Measurements from ENCODE around the gene FILIP1L. TPM values are rescaled to one million over a fixed set of nuclear protein-coding genes. Genes with fewer than 3 reads are reported as not detected.
A peak's percentile ranks its signal among the peaks of the same experiment; 100 is the strongest.
"Not testable (repeated sequence)": the region's sequence is repeated elsewhere in the genome, so short reads cannot be mapped to it uniquely, and the experiment has no call there.

FILIP1L gene
- total RNA-seq, 1 donor: 15.2 TPM

DNA sequence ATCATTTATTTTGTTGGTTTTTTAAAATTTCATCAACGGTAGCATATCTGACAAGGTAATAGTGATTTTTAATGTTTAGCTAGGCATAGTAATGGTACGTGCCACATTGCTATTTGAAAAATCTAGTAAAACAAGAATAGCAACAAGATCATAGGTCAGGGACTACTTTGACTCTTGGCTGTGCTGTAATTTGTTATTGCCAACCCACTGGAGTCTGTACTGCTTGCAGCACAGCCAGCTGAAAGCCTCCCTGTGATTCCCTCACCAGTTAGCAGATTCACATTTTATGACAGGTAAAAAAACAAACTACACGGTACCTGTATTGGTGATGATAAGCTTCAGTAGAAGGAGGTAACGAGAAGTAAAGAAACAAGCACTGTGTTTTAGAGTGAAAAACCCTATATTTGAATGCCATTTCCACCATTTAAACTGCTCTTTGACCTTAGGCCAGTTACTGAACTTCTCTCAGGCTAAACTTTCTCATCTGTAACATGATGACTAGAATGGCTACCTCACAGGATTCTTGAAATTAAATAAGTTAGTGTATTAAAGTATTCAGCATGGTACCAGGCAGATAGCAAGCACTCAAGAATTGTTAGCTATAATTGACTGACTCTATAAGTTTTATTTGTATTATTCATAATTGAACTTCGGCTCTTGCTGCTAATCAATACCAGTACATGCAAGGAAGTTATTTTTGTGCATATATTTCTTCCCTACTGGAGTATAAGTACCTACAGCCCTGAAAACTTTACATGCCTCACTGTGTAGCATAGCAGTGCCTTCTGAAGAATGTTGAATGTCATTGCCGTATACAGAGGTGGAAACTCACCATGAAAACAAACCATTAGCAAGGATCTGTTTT is 16.1 kb downstream of the FILIP1L start:
- no peak for DNase-seq (ENCODE audit: low read depth)
- TF ChIP-seq, protein P1, sequence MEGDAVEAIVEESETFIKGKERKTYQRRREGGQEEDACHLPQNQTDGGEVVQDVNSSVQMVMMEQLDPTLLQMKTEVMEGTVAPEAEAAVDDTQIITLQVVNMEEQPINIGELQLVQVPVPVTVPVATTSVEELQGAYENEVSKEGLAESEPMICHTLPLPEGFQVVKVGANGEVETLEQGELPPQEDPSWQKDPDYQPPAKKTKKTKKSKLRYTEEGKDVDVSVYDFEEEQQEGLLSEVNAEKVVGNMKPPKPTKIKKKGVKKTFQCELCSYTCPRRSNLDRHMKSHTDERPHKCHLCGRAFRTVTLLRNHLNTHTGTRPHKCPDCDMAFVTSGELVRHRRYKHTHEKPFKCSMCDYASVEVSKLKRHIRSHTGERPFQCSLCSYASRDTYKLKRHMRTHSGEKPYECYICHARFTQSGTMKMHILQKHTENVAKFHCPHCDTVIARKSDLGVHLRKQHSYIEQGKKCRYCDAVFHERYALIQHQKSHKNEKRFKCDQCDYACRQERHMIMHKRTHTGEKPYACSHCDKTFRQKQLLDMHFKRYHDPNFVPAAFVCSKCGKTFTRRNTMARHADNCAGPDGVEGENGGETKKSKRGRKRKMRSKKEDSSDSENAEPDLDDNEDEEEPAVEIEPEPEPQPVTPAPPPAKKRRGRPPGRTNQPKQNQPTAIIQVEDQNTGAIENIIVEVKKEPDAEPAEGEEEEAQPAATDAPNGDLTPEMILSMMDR (IDR thresholded peaks at IDR 0.05; ENCODE audit: insufficient read depth, low read length): no peak
- H3K4me3 ChIP-seq (ENCODE audit: low read depth, low read length): no peak overlapping the region

DNA sequence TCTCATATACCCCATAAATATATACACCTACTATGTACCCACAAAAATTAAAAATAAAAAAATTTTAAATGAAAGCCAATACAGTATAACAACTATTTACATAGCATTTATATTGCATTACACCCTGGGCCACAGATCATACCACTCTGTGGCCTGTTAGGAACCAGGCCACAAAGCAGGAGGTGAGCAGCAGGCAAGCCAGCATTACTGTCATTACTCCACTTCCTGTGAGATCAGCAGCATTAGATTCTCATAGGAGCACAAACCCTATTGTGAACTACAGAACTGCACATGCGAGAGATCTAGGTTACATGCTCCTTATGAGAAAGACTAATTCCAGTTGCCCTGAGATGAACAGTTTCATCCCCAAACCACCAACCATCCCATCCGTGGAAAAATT is 17.4 kb downstream of the FILIP1L start:
- H3K4me3 ChIP-seq (ENCODE audit: low read depth, low read length): no peak overlapping the region
- DNase-seq (ENCODE audit: low read depth): no peak
- TF ChIP-seq, protein P1 (IDR thresholded peaks at IDR 0.05; ENCODE audit: insufficient read depth, low read length): no peak

DNA sequence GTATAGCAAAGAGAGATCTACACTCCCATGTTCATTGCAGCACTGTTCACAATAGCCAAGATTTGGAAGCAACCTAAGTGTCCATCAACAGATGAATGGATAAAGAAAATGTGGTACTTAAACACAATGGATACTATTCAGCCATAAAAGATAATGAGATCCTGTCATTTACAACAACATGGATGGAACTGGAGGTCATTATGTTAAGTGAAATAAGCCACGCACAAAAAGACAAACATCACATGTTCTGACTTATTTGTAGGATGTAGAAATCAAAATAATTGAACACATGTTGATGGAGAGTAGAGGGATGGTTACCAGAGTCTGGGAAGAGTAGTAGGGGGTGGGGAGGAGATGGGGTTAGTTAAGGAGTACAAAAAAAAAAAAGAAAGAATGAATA is 18.0 kb downstream of the FILIP1L start:
- H3K4me3 ChIP-seq (ENCODE audit: low read depth, low read length); DNase-seq (ENCODE audit: low read depth): not testable (repeated sequence)

DNA sequence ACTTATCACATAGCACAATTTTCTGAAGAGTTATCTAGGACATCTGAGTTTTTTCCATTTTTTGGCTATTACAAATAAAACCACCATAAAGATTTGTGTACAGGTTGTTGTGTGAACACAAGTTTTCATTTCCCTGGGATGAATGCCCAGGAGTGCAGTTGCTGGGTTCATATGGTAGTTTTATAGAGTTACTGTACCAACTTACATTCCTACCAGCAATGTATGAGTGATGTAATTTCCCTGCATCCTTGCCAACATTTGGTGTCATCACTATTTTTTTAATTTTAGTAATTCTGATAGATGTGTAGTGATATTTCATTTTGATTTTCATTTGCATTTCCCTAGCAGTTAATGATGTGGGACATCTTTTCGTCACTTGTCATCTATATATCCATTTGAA is 20.5 kb downstream of the FILIP1L start:
- TF ChIP-seq, protein P1 (IDR thresholded peaks at IDR 0.05; ENCODE audit: insufficient read depth, low read length): no peak
- DNase-seq (ENCODE audit: low read depth): no peak
- H3K4me3 ChIP-seq (ENCODE audit: low read depth, low read length): no peak overlapping the region

DNA sequence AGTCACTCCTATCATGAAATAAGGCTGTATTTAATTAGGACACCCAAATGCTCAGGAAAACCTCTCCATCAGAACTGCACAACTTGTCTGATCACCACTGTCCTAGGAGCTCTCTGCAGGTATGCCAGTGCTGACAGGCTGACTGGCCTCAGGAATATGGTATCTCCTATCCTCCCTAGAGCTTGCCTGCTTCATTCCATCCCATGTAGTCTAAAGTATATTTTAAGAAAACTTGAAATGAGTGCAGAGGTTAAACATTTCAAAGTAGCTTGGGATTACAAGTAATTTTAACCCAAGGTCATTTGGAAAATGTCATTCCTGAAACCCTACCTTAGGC is 23.7 kb downstream of the FILIP1L start:
- TF ChIP-seq, protein P1 (IDR thresholded peaks at IDR 0.05; ENCODE audit: insufficient read depth, low read length): no peak
- no peak overlapping the region for H3K4me3 ChIP-seq (ENCODE audit: low read depth, low read length)
- DNase-seq (ENCODE audit: low read depth): no peak

DNA sequence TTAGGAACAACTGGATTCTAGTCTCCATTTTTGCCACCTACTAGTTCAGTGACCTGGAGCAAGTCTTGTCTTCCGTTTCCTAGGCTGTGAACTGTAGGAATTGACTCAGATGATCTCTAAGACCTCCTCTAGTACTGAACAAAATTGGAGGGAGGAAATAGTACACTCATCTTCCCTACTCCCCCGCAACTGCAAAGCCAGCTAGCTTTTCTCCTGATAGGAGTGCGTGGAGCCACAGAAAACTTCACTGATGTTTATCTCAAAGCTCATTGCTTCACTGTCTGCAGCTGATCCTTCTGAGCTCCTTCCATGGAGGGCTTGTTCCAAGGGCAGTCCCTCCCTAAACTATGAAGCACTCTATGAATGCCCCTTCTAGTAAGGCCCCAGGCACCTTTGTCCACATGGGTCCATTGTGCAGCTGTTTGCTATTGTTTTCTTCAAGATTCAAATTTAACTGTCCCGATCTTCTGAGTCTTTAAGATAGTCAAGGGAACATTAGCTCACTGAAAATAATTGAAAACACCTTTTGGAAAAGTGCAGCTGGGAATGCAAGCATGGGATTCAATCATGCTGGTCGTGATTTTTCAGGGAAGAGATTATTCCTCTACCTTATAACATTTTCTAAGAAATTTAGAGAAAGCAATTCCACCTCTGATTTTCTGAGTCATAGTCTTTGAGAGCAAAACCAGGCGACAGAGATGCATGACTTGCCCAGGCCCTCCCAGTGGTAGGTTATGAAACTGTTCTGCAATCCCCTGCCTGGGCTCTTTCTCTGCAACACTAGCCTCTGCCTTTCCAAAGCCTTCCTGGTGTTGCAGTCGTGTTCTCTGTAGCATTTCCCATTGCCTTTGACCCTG is 24.3 kb downstream of the FILIP1L start:
- TF ChIP-seq, protein P1 (IDR thresholded peaks at IDR 0.05; ENCODE audit: insufficient read depth, low read length): peak; percentile 84
- no peak overlapping the region for H3K4me3 ChIP-seq (ENCODE audit: low read depth, low read length)

DNA sequence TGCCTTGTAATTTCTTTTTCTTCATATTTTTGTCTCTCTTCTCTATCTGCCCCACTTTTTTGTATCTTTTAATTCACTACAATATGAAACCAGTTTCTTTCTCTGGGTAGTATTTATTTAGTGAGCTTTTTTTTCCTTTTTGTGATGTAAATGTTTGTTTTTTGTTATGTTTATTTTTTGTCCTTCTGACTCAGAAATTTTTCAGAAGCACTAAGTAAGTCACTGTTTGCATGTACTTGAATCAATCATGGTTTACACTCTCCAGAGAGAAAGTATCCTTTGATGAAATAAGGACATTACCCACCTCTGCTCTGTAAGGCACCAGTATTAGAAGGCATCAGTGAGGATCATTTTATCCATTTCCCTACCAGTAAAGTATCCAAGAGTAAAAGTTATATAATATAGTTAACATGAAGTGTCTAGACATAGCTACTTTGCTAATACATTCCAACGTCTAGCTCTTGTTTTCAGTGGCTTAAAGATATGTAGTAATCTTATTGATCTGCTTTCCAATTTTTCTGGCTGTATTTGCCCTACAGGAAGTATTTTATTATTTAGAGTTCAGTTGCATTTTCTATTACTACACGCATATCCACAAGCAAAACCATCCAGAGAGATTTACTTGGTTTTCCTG is 25.4 kb downstream of the FILIP1L start:
- no peak for DNase-seq (ENCODE audit: low read depth)
- TF ChIP-seq, protein P1 (IDR thresholded peaks at IDR 0.05; ENCODE audit: insufficient read depth, low read length): no peak
- no peak overlapping the region for H3K4me3 ChIP-seq (ENCODE audit: low read depth, low read length)

More for the DNA sequence above, 24.3 kb downstream of the FILIP1L start:
- peak; percentile 72 for DNase-seq (ENCODE audit: low read depth)

All from fibroblast of the aortic adventitia (primary cell).